Measurements from ENCODE around the gene MRPL20.

MRPL20 gene

DNA sequence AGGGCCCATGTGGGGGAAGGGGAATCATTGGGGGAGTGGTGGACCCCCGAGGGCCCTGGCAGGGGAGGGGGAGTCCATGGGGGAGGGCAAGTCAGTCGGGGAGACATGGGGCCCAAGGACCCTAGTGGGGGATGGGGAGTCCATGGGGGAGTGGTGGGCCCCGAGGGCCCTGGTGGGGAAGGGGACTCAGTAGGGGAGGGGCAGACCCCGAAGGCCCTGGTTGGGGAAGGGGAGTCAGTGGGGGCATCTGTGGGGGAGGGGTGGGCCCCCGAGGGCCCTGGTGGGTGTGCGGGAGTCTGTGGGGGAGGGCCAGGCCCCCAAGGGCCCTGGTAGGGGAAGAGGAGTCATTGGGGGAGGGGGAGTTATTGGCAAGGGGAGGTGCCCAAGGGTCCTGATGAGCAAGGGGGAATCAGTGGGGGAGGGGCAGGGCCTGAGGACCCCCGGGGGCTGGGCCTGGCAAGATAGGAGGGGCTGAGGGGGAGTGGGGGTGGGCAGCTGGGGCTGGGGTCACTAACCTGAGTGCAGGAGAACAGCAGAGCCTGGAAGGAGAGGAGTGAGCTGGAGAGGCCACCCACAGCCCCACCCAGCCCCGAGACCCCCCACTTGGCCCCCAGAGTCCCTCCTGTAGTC, 50.8 kb downstream of the MRPL20 start:
- no peak for TF ChIP-seq SUZ12 (IDR thresholded peaks at IDR 0.05; ENCODE audit: extremely low read depth, insufficient read depth, insufficient read length)
- Histone ChIP-seq H3K4me1 (ENCODE audit: insufficient read depth, insufficient read length) (peaks cover 31% of the 10 kb centered on the region), H3K9me3 (ENCODE audit: insufficient read depth, low read length) (no peaks in the 10 kb centered on the region), H3K36me3 (ENCODE audit: insufficient read depth, insufficient read length, low read length) (peaks cover 29% of the 10 kb centered on the region), H3K4me3 (ENCODE audit: insufficient read length, low read depth) (peak overlapping the region; percentile 71), H3K9ac (ENCODE audit: insufficient read length, low read depth) (no peak overlapping the region), H3K27me3 (ENCODE audit: insufficient read depth, insufficient read length) (no peaks in the 10 kb centered on the region)
- DNase-seq (ENCODE audit: low read depth, low spot score), result no peak

DNA sequence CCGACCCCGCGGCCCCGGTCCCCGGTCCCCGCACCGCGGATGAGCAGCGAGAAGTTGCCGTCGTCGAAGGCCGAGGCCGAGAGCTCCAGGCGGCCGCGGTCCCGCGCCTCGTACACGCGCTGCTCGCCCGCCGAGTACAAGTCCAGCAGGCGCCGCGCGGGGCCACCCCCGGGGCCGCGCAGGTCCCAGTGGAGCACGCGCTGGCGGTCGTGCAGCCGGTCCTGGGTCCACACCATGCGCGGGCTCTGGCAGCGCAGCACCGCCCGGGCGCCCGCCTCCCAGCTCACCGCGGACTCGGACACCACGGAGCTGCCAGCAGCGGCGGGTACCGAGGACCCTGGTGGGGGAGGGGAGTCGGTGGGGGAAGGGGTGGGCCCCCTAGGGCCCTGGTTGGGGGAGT, 51.7 kb downstream of the MRPL20 start:
- no peak for TF ChIP-seq YY1 (IDR thresholded peaks at IDR 0.05; ENCODE audit: insufficient read depth, insufficient read length)
- TF ChIP-seq ZNF274 (IDR thresholded peaks at IDR 0.05; ENCODE audit: low read depth, low read length), result no peak
- TF ChIP-seq SUZ12 (IDR thresholded peaks at IDR 0.05; ENCODE audit: extremely low read depth, insufficient read depth, insufficient read length), result no peak

DNA sequence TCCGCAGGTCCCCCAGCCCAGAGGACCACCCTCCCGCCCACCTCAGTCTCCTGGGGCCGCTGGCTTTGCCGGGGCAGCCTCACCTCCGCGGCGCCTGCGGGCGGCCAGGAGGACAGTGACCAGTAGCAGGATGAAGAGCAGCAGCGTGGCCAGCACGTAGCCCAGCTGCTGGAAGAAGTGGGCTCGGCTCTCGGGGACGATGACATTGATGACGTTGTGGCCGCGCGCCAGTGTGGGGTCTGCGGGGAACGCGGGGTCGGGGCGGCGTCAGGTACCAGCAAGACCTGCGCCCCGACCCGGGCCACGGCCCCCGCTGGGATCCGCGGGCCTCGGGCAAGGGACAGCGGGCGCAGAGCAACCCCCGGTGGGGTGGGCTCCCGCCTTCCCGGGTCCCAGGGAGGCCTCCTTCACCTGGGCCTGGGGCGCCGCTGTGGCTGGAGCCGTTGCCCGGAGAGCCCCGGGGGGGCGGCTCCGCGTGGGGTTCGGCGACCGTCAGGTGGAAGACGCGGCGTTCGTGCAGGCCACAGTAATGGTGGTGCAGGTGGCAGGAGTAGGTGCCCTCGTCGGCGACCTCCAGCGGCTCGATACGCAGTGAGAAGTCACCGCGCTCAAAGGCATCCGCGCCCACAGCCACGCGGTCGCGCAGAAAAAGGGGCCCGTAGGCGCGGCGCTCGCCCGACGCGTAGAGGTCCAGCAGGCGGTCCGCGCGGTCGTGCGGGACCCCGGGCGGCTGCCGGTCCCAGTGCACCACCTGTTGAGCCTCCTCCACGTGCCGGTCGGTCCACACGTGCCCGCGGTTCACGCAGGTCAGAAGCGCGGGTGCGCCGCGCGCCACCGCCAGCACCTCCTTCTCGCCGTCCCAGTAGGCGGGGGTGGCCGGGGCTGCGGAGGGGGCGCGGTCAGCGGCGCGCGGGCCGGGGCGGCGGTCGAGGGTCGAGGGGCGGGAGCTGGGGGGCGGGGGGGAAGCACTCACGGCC, 52.5 kb downstream of the MRPL20 start:
- H3K27me3 ChIP-seq (ENCODE audit: insufficient read depth, insufficient read length), result no peaks in the 10 kb centered on the region
- no peak for TF ChIP-seq ZNF274 (IDR thresholded peaks at IDR 0.05; ENCODE audit: low read depth, low read length)
- no peak for TF ChIP-seq YY1 (IDR thresholded peaks at IDR 0.05; ENCODE audit: insufficient read depth, insufficient read length)
- TF ChIP-seq SUZ12 (IDR thresholded peaks at IDR 0.05; ENCODE audit: extremely low read depth, insufficient read depth, insufficient read length), result no peak
- peaks cover 17% of the 10 kb centered on the region for H3K4me1 ChIP-seq (ENCODE audit: insufficient read depth, insufficient read length)
- peaks cover 29% of the 10 kb centered on the region for H3K36me3 ChIP-seq (ENCODE audit: insufficient read depth, insufficient read length, low read length)
- no peak for DNase-seq (ENCODE audit: low read depth, low spot score)
- no peak overlapping the region for H3K4me3 ChIP-seq (ENCODE audit: insufficient read length, low read depth)
- H3K9me3 ChIP-seq (ENCODE audit: insufficient read depth, low read length), result no peaks in the 10 kb centered on the region
- H3K9ac ChIP-seq (ENCODE audit: insufficient read length, low read depth), result no peak overlapping the region

More for the DNA sequence above, 51.7 kb downstream of the MRPL20 start:
- Histone ChIP-seq H3K9ac (ENCODE audit: insufficient read length, low read depth) (no peak overlapping the region), H3K9me3 (ENCODE audit: insufficient read depth, low read length) (no peaks in the 10 kb centered on the region), H3K4me3 (ENCODE audit: insufficient read length, low read depth) (no peak overlapping the region), H3K27me3 (ENCODE audit: insufficient read depth, insufficient read length) (no peaks in the 10 kb centered on the region), H3K36me3 (ENCODE audit: insufficient read depth, insufficient read length, low read length) (peaks cover 29% of the 10 kb centered on the region), H3K4me1 (ENCODE audit: insufficient read depth, insufficient read length) (peaks cover 23% of the 10 kb centered on the region)
- DNase-seq (ENCODE audit: low read depth, low spot score), result no peak

DNA sequence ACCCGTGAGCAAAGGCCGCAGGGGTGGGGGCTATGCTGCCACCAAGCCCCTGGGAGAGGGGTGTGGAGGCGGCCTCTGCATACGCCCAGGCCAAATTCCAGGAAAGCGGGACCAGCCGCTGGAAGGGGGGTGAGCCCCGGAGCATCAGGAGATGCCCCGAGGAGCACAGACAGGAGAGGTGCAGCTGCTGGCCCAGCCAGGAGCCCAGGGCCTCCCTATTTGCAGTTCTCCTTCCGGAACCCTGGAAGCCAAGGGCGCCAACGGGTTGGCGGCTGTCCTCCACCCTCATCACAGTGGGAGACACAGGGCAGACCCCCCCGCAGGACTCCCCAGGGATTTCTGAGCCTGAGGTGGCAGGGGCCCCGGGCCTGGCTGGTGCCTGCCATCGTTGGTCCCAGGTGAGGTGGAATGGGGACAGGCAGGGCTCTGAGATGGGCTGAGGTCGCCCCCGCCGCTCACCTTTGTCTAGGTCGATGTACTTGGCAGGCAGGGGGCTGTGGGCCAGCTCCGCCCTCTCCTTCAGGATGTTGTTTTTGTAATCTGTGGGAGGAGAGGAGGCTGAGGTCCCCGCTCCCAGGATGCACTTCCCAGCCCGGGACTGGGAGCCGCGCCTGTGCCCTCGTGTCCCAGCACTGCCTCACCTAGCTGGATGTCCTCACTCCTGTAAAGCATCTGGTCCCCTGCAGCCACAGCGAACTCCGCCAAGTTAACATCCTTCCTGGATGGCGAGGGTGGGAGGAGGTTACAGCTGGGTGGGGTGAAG, 53.5 kb downstream of the MRPL20 start:
- Histone ChIP-seq H3K4me1 (ENCODE audit: insufficient read depth, insufficient read length) (peaks cover 11% of the 10 kb centered on the region), H3K4me3 (ENCODE audit: insufficient read length, low read depth) (no peak overlapping the region), H3K27me3 (ENCODE audit: insufficient read depth, insufficient read length) (no peaks in the 10 kb centered on the region)

DNA sequence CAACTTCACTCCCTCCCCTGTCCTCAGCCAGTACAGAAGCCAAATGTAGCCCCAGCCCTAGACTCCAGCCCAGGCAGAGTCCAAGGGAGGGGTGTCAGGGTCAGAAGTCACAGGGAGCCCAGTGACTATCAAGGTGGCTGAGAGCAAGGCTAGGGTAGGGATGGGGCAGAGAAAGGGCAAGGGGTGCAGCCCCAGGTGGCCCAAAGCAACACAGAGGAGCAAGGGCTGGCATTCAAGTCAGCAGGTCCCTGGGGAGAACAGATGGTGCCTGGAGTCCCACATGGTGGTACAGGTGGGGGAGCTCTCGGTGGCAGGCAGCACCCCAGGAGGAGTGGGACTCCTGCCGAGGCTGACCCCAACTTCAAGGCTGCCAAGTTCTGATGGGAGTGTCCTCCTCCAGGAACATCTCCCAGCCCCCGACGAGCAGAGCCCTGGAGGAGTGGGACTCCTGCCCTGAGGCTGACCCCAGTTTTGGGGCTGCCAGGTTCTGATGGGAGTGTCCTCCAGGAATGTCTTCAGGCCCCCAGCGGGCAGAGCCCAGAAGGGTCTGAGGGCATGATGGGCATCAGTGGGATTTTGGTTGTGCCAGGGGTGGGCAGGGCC, 54.2 kb downstream of the MRPL20 start:
- DNase-seq (ENCODE audit: low read depth, low spot score), result no peak
- no peak for TF ChIP-seq YY1 (IDR thresholded peaks at IDR 0.05; ENCODE audit: insufficient read depth, insufficient read length)
- TF ChIP-seq SUZ12 (IDR thresholded peaks at IDR 0.05; ENCODE audit: extremely low read depth, insufficient read depth, insufficient read length), result no peak
- no peak for TF ChIP-seq ZNF274 (IDR thresholded peaks at IDR 0.05; ENCODE audit: low read depth, low read length)
- Histone ChIP-seq H3K36me3 (ENCODE audit: insufficient read depth, insufficient read length, low read length) (peaks cover 29% of the 10 kb centered on the region), H3K27me3 (ENCODE audit: insufficient read depth, insufficient read length) (no peaks in the 10 kb centered on the region), H3K4me1 (ENCODE audit: insufficient read depth, insufficient read length) (peaks cover 11% of the 10 kb centered on the region), H3K9ac (ENCODE audit: insufficient read length, low read depth) (no peak overlapping the region), H3K9me3 (ENCODE audit: insufficient read depth, low read length) (no peaks in the 10 kb centered on the region), H3K4me3 (ENCODE audit: insufficient read length, low read depth) (no peak overlapping the region)

More for the DNA sequence above, 53.5 kb downstream of the MRPL20 start:
- Histone ChIP-seq H3K9ac (ENCODE audit: insufficient read length, low read depth) (peak overlapping the region; percentile 32), H3K36me3 (ENCODE audit: insufficient read depth, insufficient read length, low read length) (peaks cover 29% of the 10 kb centered on the region), H3K9me3 (ENCODE audit: insufficient read depth, low read length) (no peaks in the 10 kb centered on the region)
- no peak for TF ChIP-seq YY1 (IDR thresholded peaks at IDR 0.05; ENCODE audit: insufficient read depth, insufficient read length)
- DNase-seq (ENCODE audit: low read depth, low spot score), result no peak
